T-cell (primary cell): ENCODE data around the gene DLGAP1. TPM values are rescaled to one million over a fixed set of nuclear protein-coding genes. Genes with fewer than 3 reads are reported as not detected.

Experiments used
- ATAC-seq, 4 experiments: fragments of 200-7000 bp in 3 of 4; fragments of 150-1000 bp in 1 of 4; cut with Tn5 transposase; replicated peaks in 1 of 4; 1 replicate in 3 of 4; 2 replicates in 1 of 4; pipeline ENCODE4 v1.10.0; 2021; ENCODE audit warnings: moderate library complexity in 3 of 4, mild to moderate bottlenecking in 2 of 4, moderate number of reproducible peaks in 1 of 4
- CTCF ChIA-PET, 2 donors: fragments of 300-600 bp; sonication (Branson Sonifier 250); formaldehyde crosslinking; loops; one replicate each; lab custom pipeline; 2022; ENCODE audit warnings: antibody characterized with exemption in 2 of 2; lab: Charles Lee
- POLR2A ChIA-PET, 2 donors: fragments of 300-600 bp; sonication (Branson Sonifier 250); formaldehyde crosslinking; loops; one replicate each; lab custom pipeline; 2022; ENCODE audit warnings: antibody characterized with exemption in 2 of 2; lab: Charles Lee
- DNase-seq, 35 experiments: peaks; one replicate each; pipeline versions ENCODE4 v3.0.0 to v3.0.0-alpha.2; 2013 to 2023
- H3K27ac ChIP-seq: one replicate; pipeline ENCODE4 v1.5.1; 2013; ENCODE audit warnings: low read length
- H3K27me3 ChIP-seq, 2 experiments: replicated peaks in 1 of 2; 1 replicate in 1 of 2; 2 replicates in 1 of 2; pipeline versions ENCODE4 v1.6.1 to v1.7.0; 2013; ENCODE audit warnings: low read length in 1 of 2, mixed read lengths in 1 of 2; ENCODE audit not compliant: control insufficient read depth in 2 of 2, insufficient read depth in 2 of 2; ENCODE audit errors: extremely low read depth in 1 of 2
- H3K36me3 ChIP-seq, 2 donors: 1 replicate in 1 of 2; 2 replicates in 1 of 2; pipeline versions ENCODE4 v1.6.1 to v1.7.0; 2013; ENCODE audit warnings: low read length in 1 of 2; ENCODE audit not compliant: control insufficient read depth in 2 of 2, insufficient read depth in 1 of 2; ENCODE audit errors: extremely low read depth in 1 of 2
- H3K4me1 ChIP-seq, 2 experiments: 1 replicate in 1 of 2; 2 replicates in 1 of 2; pipeline versions ENCODE4 v1.6.1 to v1.7.0; 2013; ENCODE audit warnings: low read length in 2 of 2, mixed read lengths in 1 of 2; ENCODE audit not compliant: insufficient read depth in 2 of 2, control insufficient read depth in 1 of 2; ENCODE audit errors: extremely low read depth in 1 of 2
- H3K4me3 ChIP-seq, 2 donors: 1 replicate in 1 of 2; 2 replicates in 1 of 2; pipeline versions ENCODE4 v1.5.1 to v1.7.0; 2013; ENCODE audit warnings: mild to moderate bottlenecking in 2 of 2, low read length in 1 of 2, moderate library complexity in 1 of 2; ENCODE audit not compliant: control insufficient read depth in 1 of 2; ENCODE audit errors: extremely low read depth in 1 of 2
- H3K9me3 ChIP-seq: 2 replicates; pipeline ENCODE4 v1.7.0; 2013
- H3K27ac Mint-ChIP-seq, 2 donors: one replicate each; pipeline ENCODE4 v1.8.0; 2020 to 2021; ENCODE audit warnings: mild to moderate bottlenecking in 2 of 2, mixed read lengths in 2 of 2
- H3K27me3 Mint-ChIP-seq, 2 donors: one replicate each; pipeline ENCODE4 v1.8.0; 2021 to 2022; ENCODE audit warnings: mixed read lengths in 2 of 2
- H3K36me3 Mint-ChIP-seq: one replicate; pipeline ENCODE4 v1.8.0; 2021; ENCODE audit warnings: mixed read lengths
- H3K4me1 Mint-ChIP-seq, 3 donors: one replicate each; pipeline ENCODE4 v1.8.0; 2020 to 2022; ENCODE audit warnings: mixed read lengths in 3 of 3, mild to moderate bottlenecking in 1 of 3
- H3K4me3 Mint-ChIP-seq, 3 donors: one replicate each; pipeline ENCODE4 v1.8.0; 2020 to 2022; ENCODE audit warnings: mild to moderate bottlenecking in 3 of 3, mixed read lengths in 3 of 3, moderate library complexity in 3 of 3
- H3K9me3 Mint-ChIP-seq, 3 donors: one replicate each; pipeline ENCODE4 v1.8.0; 2020 to 2022; ENCODE audit warnings: mixed read lengths in 3 of 3
- WGBS: methylation state at CpG from one replicate; pipeline ENCODE4 v1.1.5; 2013; ENCODE audit warnings: missing lambda C conversion rate; ENCODE audit not compliant: insufficient coverage; 5-methylcytosine and 5-hydroxymethylcytosine counted together
- total RNA-seq, 35 experiments: library from RNA in 6 of 35; stranded (reverse) in 6 of 35; fragments of 120-200 nt in 1 of 35; gene quantifications; one replicate each; pipeline versions ENCODE4 v1.2.1 to v1.2.4 and lab custom pipeline; 2013 to 2026

DLGAP1 gene
- total RNA-seq, 5 donors from 2014 or later (not counting 1 experiment from before 2014, with no cell fraction given) = 0.25 to 1.8 (median 0.26) TPM

DNA sequence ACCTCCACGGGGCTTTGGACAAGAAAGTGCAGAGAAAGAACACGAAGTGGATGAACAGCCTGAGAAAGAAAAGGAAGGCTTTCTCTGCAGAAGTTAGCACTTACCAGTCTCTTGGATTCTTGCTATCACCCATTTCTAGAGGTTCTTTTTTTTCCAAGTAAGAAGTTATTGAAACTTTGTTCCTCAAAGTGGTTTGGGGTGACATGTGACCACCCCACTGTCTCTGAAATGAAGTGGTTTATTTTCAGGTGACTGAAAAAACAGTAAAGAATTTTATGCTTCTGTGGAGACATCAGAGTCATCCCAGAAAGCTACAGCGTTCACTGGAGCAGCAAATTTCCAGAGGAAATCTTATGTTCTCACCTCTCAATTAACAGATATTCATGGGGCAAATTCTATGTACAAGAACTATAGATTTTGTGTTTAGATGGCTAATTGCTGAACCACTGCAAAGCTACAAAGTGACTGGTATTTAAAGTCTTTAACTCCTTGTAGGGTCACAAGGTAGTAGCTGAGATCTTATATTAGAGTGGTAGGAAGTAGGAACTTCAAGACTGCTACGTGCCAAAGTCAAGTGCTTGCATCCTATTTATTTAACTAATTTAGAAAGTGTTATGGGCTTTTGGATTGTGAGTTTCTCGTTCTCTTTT, 737.6 kb downstream of the DLGAP1 start:
- peaks cover 13 to 15% of the 10 kb centered on the region in 2 donors for H3K27me3 Mint-ChIP-seq
- peaks cover 0 to 3% of the 10 kb centered on the region in 2 experiments for H3K4me1 ChIP-seq
- H3K9me3 ChIP-seq = no peaks in the 10 kb centered on the region
- H3K4me3 ChIP-seq = no peak overlapping the region
- no peak for ATAC-seq
- peaks cover 0 to 4% (median 2%) of the 10 kb centered on the region in 3 donors for H3K4me1 Mint-ChIP-seq
- WGBS = no CpG with 5 or more reads among the region's 5 CpGs
- peaks cover 0 to 5% of the 10 kb centered on the region in 2 experiments for H3K27me3 ChIP-seq
- no peak overlapping the region for H3K27ac ChIP-seq
- ChIA-PET POLR2A (no interaction called here), CTCF (no interaction called here)
- no peaks in the 10 kb centered on the region for H3K9me3 Mint-ChIP-seq
- no peaks in the 10 kb centered on the region for H3K36me3 Mint-ChIP-seq
- H3K4me3 Mint-ChIP-seq = no peak overlapping the region
- DNase-seq = no peak
- no peak overlapping the region for H3K27ac Mint-ChIP-seq
- no peaks in the 10 kb centered on the region for H3K36me3 ChIP-seq

GRCh38 chr18:3716116-3716660, 738.9 kb downstream of the DLGAP1 start:
- DNase-seq (no peak), ATAC-seq (no peak)
- no peaks in the 10 kb centered on the region for H3K9me3 Mint-ChIP-seq
- no peak overlapping the region for H3K4me3 ChIP-seq
- H3K27me3 Mint-ChIP-seq = peaks cover 9 to 20% of the 10 kb centered on the region in 2 donors
- WGBS = no CpG with 5 or more reads among the region's 1 CpG
- no peaks in the 10 kb centered on the region for H3K36me3 Mint-ChIP-seq
- no peak overlapping the region for H3K27ac ChIP-seq
- no peak overlapping the region for H3K4me3 Mint-ChIP-seq
- H3K4me1 ChIP-seq = peaks cover 0 to 3% of the 10 kb centered on the region in 2 experiments
- no peaks in the 10 kb centered on the region for H3K9me3 ChIP-seq
- H3K27me3 ChIP-seq = peaks cover 0 to 8% of the 10 kb centered on the region in 2 experiments
- ChIA-PET CTCF (no interaction called here), POLR2A (no interaction called here)
- H3K36me3 ChIP-seq = no peaks in the 10 kb centered on the region
- peaks cover 0 to 4% (median 2%) of the 10 kb centered on the region in 3 donors for H3K4me1 Mint-ChIP-seq
- no peak overlapping the region for H3K27ac Mint-ChIP-seq

DNA sequence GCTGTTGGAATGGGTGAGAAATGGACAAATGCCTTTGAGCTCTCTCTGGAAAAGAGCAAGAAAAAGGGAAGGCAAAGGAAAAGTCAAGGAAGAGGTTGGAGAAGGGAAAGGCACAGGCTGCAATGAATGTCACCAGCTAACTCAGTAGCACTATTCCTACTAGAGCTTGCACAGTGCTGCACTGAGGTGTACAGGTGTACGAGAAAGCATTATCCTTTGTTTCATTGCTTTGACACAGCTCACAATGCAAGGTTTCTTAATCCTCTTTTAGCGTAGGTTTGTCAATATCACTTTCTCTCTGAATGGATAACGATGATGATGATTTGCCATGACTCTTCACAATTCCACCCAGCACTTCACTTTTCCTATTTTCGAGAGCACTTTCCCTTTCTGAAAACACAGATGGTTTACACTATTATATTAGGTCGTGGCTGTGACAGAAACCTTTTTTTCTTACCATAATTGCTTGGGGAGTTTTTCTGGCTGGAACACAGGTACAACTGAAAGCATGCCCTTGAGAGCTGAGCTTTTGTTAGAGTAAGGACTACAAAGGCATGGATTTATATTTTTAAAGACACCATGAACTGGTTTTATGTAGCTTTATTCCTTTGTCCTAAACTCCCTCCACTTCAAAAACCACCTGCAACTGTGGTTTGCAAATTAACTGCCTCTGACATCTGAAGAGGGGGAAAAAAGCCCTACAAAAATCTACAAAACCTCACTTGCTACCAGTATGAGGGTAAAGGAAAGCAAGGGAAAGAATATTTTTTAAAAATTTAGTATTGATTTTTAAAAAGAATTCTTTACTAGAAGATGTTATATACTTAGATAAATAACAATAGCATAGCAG, 739.7 kb downstream of the DLGAP1 start:
- H3K4me1 ChIP-seq = peaks cover 0 to 3% of the 10 kb centered on the region in 2 experiments
- Mint-ChIP-seq H3K27ac (no peak overlapping the region), H3K9me3 (no peaks in the 10 kb centered on the region), H3K36me3 (no peaks in the 10 kb centered on the region), H3K27me3 (peaks cover 13 to 26% of the 10 kb centered on the region in 2 donors), H3K4me3 (no peak overlapping the region), H3K4me1 (peaks cover 0 to 4% (median 2%) of the 10 kb centered on the region in 3 donors)
- no peaks in the 10 kb centered on the region for H3K9me3 ChIP-seq
- H3K36me3 ChIP-seq = no peaks in the 10 kb centered on the region
- no peak overlapping the region for H3K4me3 ChIP-seq
- ChIA-PET CTCF (no interaction called here), POLR2A (no interaction called here)
- DNase-seq (no peak), ATAC-seq (no peak)
- no peak overlapping the region for H3K27ac ChIP-seq
- peaks cover 0 to 12% of the 10 kb centered on the region in 2 experiments for H3K27me3 ChIP-seq
- 20% methylated on average over 1 of the region's 5 CpGs for WGBS

DNA sequence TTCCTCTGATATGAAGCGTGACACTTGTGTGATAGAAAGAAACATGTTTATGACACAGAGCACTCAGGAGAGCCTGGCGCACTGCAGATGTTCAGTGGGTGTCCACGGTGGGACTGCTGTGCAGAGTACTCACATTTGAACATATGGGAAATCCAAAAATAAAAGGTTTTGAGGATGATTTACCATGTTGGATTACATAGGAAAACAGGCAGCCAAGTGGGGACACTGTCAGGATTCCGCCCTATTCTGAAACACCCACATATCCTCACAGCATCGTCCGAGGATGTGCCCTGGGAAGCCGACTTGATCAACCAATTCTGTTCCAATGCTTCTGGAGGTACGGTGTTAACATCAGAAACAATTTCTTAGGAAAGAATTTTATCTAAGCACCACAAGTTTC, 741.4 kb downstream of the DLGAP1 start:
- POLR2A ChIA-PET = no interaction called here
- CTCF ChIA-PET = no interaction called here
- H3K27ac ChIP-seq = no peak overlapping the region
- ATAC-seq = no peak
- WGBS = 95% methylated on average over 4 of the region's 8 CpGs
- H3K27me3 ChIP-seq = peaks cover 0 to 12% of the 10 kb centered on the region in 2 experiments
- H3K36me3 ChIP-seq = no peaks in the 10 kb centered on the region
- Mint-ChIP-seq H3K27me3 (peaks cover 14 to 24% of the 10 kb centered on the region in 2 donors), H3K9me3 (no peaks in the 10 kb centered on the region), H3K4me3 (no peak overlapping the region), H3K36me3 (no peaks in the 10 kb centered on the region), H3K4me1 (peaks cover 4 to 8% (median 8%) of the 10 kb centered on the region in 3 donors), H3K27ac (no peak overlapping the region)
- DNase-seq = no peak
- H3K4me1 ChIP-seq = peaks cover 0 to 3% of the 10 kb centered on the region in 2 experiments
- H3K9me3 ChIP-seq = no peaks in the 10 kb centered on the region
- no peak overlapping the region for H3K4me3 ChIP-seq

DNA sequence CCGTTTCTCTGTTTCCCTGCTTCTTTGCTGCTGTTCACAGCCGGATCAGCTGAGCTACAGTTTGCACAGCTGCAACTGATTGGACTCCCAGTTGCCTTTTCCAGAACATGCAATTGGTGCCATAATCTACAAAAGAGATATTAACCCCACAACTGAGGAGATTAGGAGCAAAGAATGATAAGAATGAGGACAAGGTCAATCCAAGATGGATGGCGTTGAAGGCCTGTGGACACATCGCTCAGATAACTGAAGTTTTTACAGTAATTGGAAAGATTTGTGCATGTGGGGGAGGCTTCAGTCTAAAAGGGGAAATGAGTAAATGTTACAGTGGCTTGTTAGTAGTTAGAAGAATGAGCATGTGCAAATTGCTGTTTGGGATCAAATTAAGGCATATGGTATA, 741.9 kb downstream of the DLGAP1 start:
- no peaks in the 10 kb centered on the region for H3K9me3 ChIP-seq
- Mint-ChIP-seq H3K36me3 (no peaks in the 10 kb centered on the region), H3K9me3 (no peaks in the 10 kb centered on the region), H3K27ac (no peak overlapping the region), H3K27me3 (peaks cover 14 to 26% of the 10 kb centered on the region in 2 donors), H3K4me3 (no peak overlapping the region), H3K4me1 (peaks cover 4 to 8% (median 8%) of the 10 kb centered on the region in 3 donors)
- POLR2A ChIA-PET = no interaction called here
- DNase-seq = no peak
- H3K4me1 ChIP-seq = peaks cover 0 to 3% of the 10 kb centered on the region in 2 experiments
- H3K27me3 ChIP-seq = peaks cover 0 to 10% of the 10 kb centered on the region in 2 experiments
- no peak for ATAC-seq
- 77% methylated on average over 4 of the region's 4 CpGs for WGBS
- H3K4me3 ChIP-seq = no peak overlapping the region
- CTCF ChIA-PET = no interaction called here
- no peaks in the 10 kb centered on the region for H3K36me3 ChIP-seq
- no peak overlapping the region for H3K27ac ChIP-seq

DNA sequence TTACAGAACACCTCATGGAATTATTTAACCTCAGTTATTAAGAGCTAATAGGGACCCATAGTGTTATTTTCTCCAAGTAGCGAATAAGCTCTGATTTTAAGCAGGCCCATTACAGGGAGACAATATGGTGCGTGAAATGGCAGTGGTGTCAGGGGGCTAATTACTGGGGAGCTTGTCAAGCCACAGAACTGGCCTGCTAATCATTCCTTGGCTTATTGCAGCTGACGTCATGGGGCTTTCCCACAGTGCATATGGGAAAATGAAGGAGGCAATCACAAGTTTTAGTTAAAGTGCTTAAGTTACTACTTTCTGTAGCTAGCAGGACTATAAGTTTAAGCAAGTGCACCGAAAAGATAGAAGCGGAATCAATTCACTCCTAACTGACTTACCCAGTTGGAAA, 742.6 kb downstream of the DLGAP1 start:
- no peak overlapping the region for H3K4me3 Mint-ChIP-seq
- no peaks in the 10 kb centered on the region for H3K36me3 Mint-ChIP-seq
- no peaks in the 10 kb centered on the region for H3K36me3 ChIP-seq
- ATAC-seq (no peak), DNase-seq (no peak)
- no peak overlapping the region for H3K27ac Mint-ChIP-seq
- H3K4me1 ChIP-seq = peaks cover 0 to 3% of the 10 kb centered on the region in 2 experiments
- peaks cover 14 to 26% of the 10 kb centered on the region in 2 donors for H3K27me3 Mint-ChIP-seq
- H3K27me3 ChIP-seq = peaks cover 0 to 10% of the 10 kb centered on the region in 2 experiments
- ChIA-PET CTCF (no interaction called here), POLR2A (no interaction called here)
- H3K4me3 ChIP-seq = no peak overlapping the region
- 86% methylated on average over 1 of the region's 5 CpGs for WGBS
- peaks cover 4 to 8% (median 8%) of the 10 kb centered on the region in 3 donors for H3K4me1 Mint-ChIP-seq
- H3K9me3 ChIP-seq = no peaks in the 10 kb centered on the region
- no peaks in the 10 kb centered on the region for H3K9me3 Mint-ChIP-seq
- H3K27ac ChIP-seq = no peak overlapping the region
